ENCODE results near the gene ABCA3.
"Not testable (repeated sequence)": the region's sequence is repeated elsewhere in the genome, so short reads cannot be mapped to it uniquely, and the experiment has no call there.

Gene ABCA3

GRCh38 chr16:2246301-2246885, 94.1 kb downstream of the ABCA3 start:
- Histone ChIP-seq H3K4me1 (peaks cover 15 to 34% (median 28%) of the 10 kb centered on the region in 10 experiments), H3K36me3 (peaks cover 46 to 79% (median 70%) of the 10 kb centered on the region in 11 experiments), H3K27me3 (no peaks in the 10 kb centered on the region), H3K9me3 (replicated peaks in 1 of 11) (no peaks in the 10 kb centered on the region), H3K9ac (peak overlapping the region in 1 of 11 experiments; percentile 13; a peak in 1 of 22 replicates), H3K4me3 (no peak overlapping the region), H3K4me2 (no peak overlapping the region), H3K27ac (no peak overlapping the region), H4K20me1 (peaks cover 9 to 61% (median 34%) of the 10 kb centered on the region in 11 experiments; a peak in 18 of 22 replicates)
- no peak for TF ChIP-seq Cebpa-rat (IDR thresholded peaks at IDR 0.05)

- H3K4me3 ChIP-seq: no peak overlapping the region
- peaks cover 9 to 28% (median 20%) of the 10 kb centered on the region in 10 experiments for H3K4me1 ChIP-seq
- H3K36me3 ChIP-seq: peaks cover 46 to 90% (median 72%) of the 10 kb centered on the region in 11 experiments
- no peak overlapping the region for H3K27ac ChIP-seq
- TF ChIP-seq Cebpa-rat (IDR thresholded peaks at IDR 0.05): no peak
- no peak overlapping the region for H3K9ac ChIP-seq
- H3K4me2 ChIP-seq: no peak overlapping the region
- no peaks in the 10 kb centered on the region for H3K9me3 ChIP-seq (replicated peaks in 1 of 11)
- no peaks in the 10 kb centered on the region for H3K27me3 ChIP-seq
- H4K20me1 ChIP-seq: peaks cover 7 to 67% (median 30%) of the 10 kb centered on the region in 11 experiments; a peak in 18 of 22 replicates
These were observed 95.4 kb downstream of the ABCA3 start for GRCh38 chr16:2244926-2245795.

GRCh38 chr16:2244301-2244700, 96.2 kb downstream of the ABCA3 start:
- Histone ChIP-seq H3K4me1 (peaks cover under 1 to 19% (median 12%) of the 10 kb centered on the region in 10 experiments; a peak in 19 of 20 replicates), H4K20me1 (peaks cover 9 to 76% (median 37%) of the 10 kb centered on the region in 11 experiments; a peak in 20 of 22 replicates), H3K9me3 (replicated peaks in 1 of 11) (no peaks in the 10 kb centered on the region), H3K4me2 (no peak overlapping the region), H3K9ac (0 out of 22 replicates have a peak overlapping the region, but pooled peaks of 2 of the 11 experiments have one; percentile 1 to 6), H3K27ac (no peak overlapping the region), H3K36me3 (peaks cover 53 to 99% (median 78%) of the 10 kb centered on the region in 11 experiments), H3K4me3 (no peak overlapping the region), H3K27me3 (no peaks in the 10 kb centered on the region)
- no peak for TF ChIP-seq Cebpa-rat (IDR thresholded peaks at IDR 0.05)

GRCh38 chr16:2243781-2244180, 96.7 kb downstream of the ABCA3 start:
- no peak overlapping the region; a peak in 1 of 22 replicates for H3K4me2 ChIP-seq
- H3K9ac ChIP-seq: peak overlapping the region in 6 of 11 experiments; percentile 1 to 34 (median 12); a peak in 1 of 22 replicates
- no peak for TF ChIP-seq Cebpa-rat (IDR thresholded peaks at IDR 0.05)
- no peaks in the 10 kb centered on the region for H3K27me3 ChIP-seq
- peaks cover 0 to 19% (median 11%) of the 10 kb centered on the region in 10 experiments; a peak in 15 of 20 replicates for H3K4me1 ChIP-seq
- H3K27ac ChIP-seq: no peak overlapping the region
- H3K4me3 ChIP-seq: no peak overlapping the region
- H4K20me1 ChIP-seq: peaks cover 9 to 81% (median 43%) of the 10 kb centered on the region in 11 experiments; a peak in 20 of 22 replicates
- H3K9me3 ChIP-seq (replicated peaks in 1 of 11): no peaks in the 10 kb centered on the region
- peaks cover 53 to 99% (median 79%) of the 10 kb centered on the region in 11 experiments for H3K36me3 ChIP-seq

- no peak overlapping the region for H3K4me3 ChIP-seq
- TF ChIP-seq Cebpa-rat (IDR thresholded peaks at IDR 0.05): no peak
- peaks cover 9 to 82% (median 50%) of the 10 kb centered on the region in 11 experiments; a peak in 21 of 22 replicates for H4K20me1 ChIP-seq
- H3K36me3 ChIP-seq: peaks cover 53 to 94% (median 77%) of the 10 kb centered on the region in 11 experiments
- peaks cover 0 to 19% (median 11%) of the 10 kb centered on the region in 10 experiments; a peak in 15 of 20 replicates for H3K4me1 ChIP-seq
- H3K27me3 ChIP-seq: peaks cover 0 to 6% (median 2%) of the 10 kb centered on the region in 11 experiments; a peak in 10 of 22 replicates
- H3K4me2 ChIP-seq: peak overlapping the region in 4 of 11 experiments; percentile 13 to 59 (median 52); a peak in 9 of 22 replicates
- peak overlapping the region in 3 of 11 experiments; percentile 9 to 34 (median 24); a peak in 3 of 22 replicates for H3K9ac ChIP-seq
- no peak overlapping the region for H3K27ac ChIP-seq
- no peaks in the 10 kb centered on the region for H3K9me3 ChIP-seq (replicated peaks in 1 of 11)
These were observed 97.4 kb downstream of the ABCA3 start for GRCh38 chr16:2243031-2243528.

GRCh38 chr16:2242598-2242997, 97.9 kb downstream of the ABCA3 start:
- H3K36me3 ChIP-seq: peaks cover 53 to 92% (median 74%) of the 10 kb centered on the region in 11 experiments
- H3K27me3 ChIP-seq: peaks cover 3 to 10% (median 7%) of the 10 kb centered on the region in 11 experiments; a peak in 20 of 22 replicates
- peak overlapping the region in 4 of 11 experiments; percentile 13 to 59 (median 52); a peak in 7 of 22 replicates for H3K4me2 ChIP-seq
- TF ChIP-seq Cebpa-rat (IDR thresholded peaks at IDR 0.05): no peak
- no peaks in the 10 kb centered on the region for H3K9me3 ChIP-seq (replicated peaks in 1 of 11)
- no peak overlapping the region for H3K4me3 ChIP-seq
- H4K20me1 ChIP-seq: peaks cover 9 to 86% (median 54%) of the 10 kb centered on the region in 11 experiments; a peak in 21 of 22 replicates
- H3K27ac ChIP-seq: no peak overlapping the region
- peak overlapping the region in 1 of 11 experiments; percentile 9; a peak in 2 of 22 replicates for H3K9ac ChIP-seq
- H3K4me1 ChIP-seq: peaks cover 0 to 19% (median 11%) of the 10 kb centered on the region in 10 experiments; a peak in 15 of 20 replicates

DNA sequence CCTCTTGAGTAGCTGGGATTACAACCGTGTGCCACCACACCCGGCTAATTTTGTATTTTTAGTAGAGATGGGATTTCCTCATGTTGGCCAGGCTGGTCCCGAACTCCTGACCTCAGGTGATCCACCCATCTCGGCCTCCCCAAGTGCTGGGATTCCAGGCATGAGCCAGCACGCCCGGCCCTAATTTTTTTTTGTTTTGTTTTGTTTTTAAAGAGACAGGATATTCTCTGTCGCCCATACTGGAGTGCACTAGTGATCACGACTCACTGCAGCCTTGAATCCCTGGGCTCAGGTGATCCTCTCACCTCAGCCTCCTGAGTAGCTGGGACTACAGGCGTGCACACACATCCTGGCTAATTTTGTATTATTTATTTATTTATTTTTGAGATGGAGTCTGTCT, 100.2 kb downstream of the ABCA3 start:
- Histone ChIP-seq H3K36me3 (peaks cover 43 to 89% (median 70%) of the 10 kb centered on the region in 11 experiments), H3K4me1 (peaks cover 0 to 19% (median 11%) of the 10 kb centered on the region in 10 experiments; a peak in 15 of 20 replicates)
- H3K27ac ChIP-seq: not testable (repeated sequence)

GRCh38 chr16:2238838-2239675, 101.5 kb downstream of the ABCA3 start:
- Histone ChIP-seq H3K9ac (peak overlapping the region in 1 of 11 experiments; percentile 8; a peak in 1 of 22 replicates), H3K27me3 (peaks cover 19 to 37% (median 25%) of the 10 kb centered on the region in 11 experiments), H3K27ac (no peak overlapping the region), H3K9me3 (replicated peaks in 1 of 11) (no peaks in the 10 kb centered on the region), H3K36me3 (peaks cover 42 to 88% (median 68%) of the 10 kb centered on the region in 11 experiments), H3K4me2 (no peak overlapping the region), H4K20me1 (peaks cover 18 to 91% (median 77%) of the 10 kb centered on the region in 11 experiments; a peak in 21 of 22 replicates), H3K4me3 (no peak overlapping the region), H3K4me1 (peaks cover 3 to 18% (median 13%) of the 10 kb centered on the region in 10 experiments)
- TF ChIP-seq Cebpa-rat (IDR thresholded peaks at IDR 0.05): no peak

More for the DNA sequence above, 100.2 kb downstream of the ABCA3 start:
- not testable (repeated sequence) for H3K4me3 ChIP-seq; H3K4me2 ChIP-seq; H3K9me3 ChIP-seq (replicated peaks in 1 of 11); H3K9ac ChIP-seq
- peaks cover 14 to 93% (median 75%) of the 10 kb centered on the region in 11 experiments; a peak in 21 of 22 replicates for H4K20me1 ChIP-seq
- H3K27me3 ChIP-seq: peaks cover 19 to 33% (median 25%) of the 10 kb centered on the region in 11 experiments
